Measurements from ENCODE around the gene PFKFB2. TPM values are rescaled to one million over a fixed set of nuclear protein-coding genes. Genes with fewer than 3 reads are reported as not detected.

Gene PFKFB2
- total RNA-seq, 1 donor from 2014 or later, result 10.1 TPM

GRCh38 chr1:207019661-207020060, 33.4 kb upstream of the PFKFB2 start:
- intact Hi-C loops (cut with micrococcal nuclease), result no loop called here
- no peak for TF ChIP-seq CTCF (IDR thresholded peaks at IDR 0.05)
- Mint-ChIP-seq H3K9me3 (no peaks in the 10 kb centered on the region), H3K4me3 (no peak overlapping the region), H3K27ac (no peak overlapping the region), H3K4me1 (no peaks in the 10 kb centered on the region), H3K36me3 (ENCODE audit: low read depth) (no peaks in the 10 kb centered on the region), H3K27me3 (peaks cover 20% of the 10 kb centered on the region)
- POLR2A ChIA-PET, result no interaction called here
- CTCF ChIA-PET, result interaction anchor here (1.4 kb wide), 1 partner anchor 293 kb away, joined by 5 read pairs; no protein-coding TSS in a partner anchor
- no peak for DNase-seq
- ATAC-seq (ENCODE audit: low read depth), result no peak

GRCh38 chr1:207020065-207020708, 32.9 kb upstream of the PFKFB2 start:
- CTCF ChIA-PET, result interaction anchor here (1.4 kb wide), 1 partner anchor 294 kb away, joined by 5 read pairs; no protein-coding TSS in a partner anchor

GRCh38 chr1:207020709-207021107, 32.4 kb upstream of the PFKFB2 start:
- POLR2A ChIA-PET, result interaction anchor here (0.6 kb wide), 1 partner anchor 192 kb away, joined by 3 read pairs; no protein-coding TSS in a partner anchor
- no peak for TF ChIP-seq CTCF (IDR thresholded peaks at IDR 0.05)
- H3K4me3 Mint-ChIP-seq, result no peak overlapping the region
- no peaks in the 10 kb centered on the region for H3K36me3 Mint-ChIP-seq (ENCODE audit: low read depth)
- H3K9me3 Mint-ChIP-seq, result no peaks in the 10 kb centered on the region
- intact Hi-C loops (cut with micrococcal nuclease), result no loop called here
- CTCF ChIA-PET, result interaction anchor here (1.4 kb wide), 1 partner anchor 294 kb away, joined by 5 read pairs; no protein-coding TSS in a partner anchor
- peaks cover 20% of the 10 kb centered on the region for H3K27me3 Mint-ChIP-seq
- no peaks in the 10 kb centered on the region for H3K4me1 Mint-ChIP-seq
- no peak for ATAC-seq (ENCODE audit: low read depth)
- no peak for DNase-seq
- no peak overlapping the region for H3K27ac Mint-ChIP-seq

More at GRCh38 chr1:207020065-207020708, 32.9 kb upstream of the PFKFB2 start:
- Mint-ChIP-seq H3K4me3 (no peak overlapping the region), H3K4me1 (no peaks in the 10 kb centered on the region), H3K27ac (no peak overlapping the region), H3K36me3 (ENCODE audit: low read depth) (no peaks in the 10 kb centered on the region), H3K9me3 (no peaks in the 10 kb centered on the region), H3K27me3 (peaks cover 20% of the 10 kb centered on the region)
- no peak for DNase-seq
- intact Hi-C loops (cut with micrococcal nuclease), result no loop called here
- TF ChIP-seq CTCF (IDR thresholded peaks at IDR 0.05), result no peak
- no peak for ATAC-seq (ENCODE audit: low read depth)
- POLR2A ChIA-PET, result no interaction called here

GRCh38 chr1:207021139-207021861, 31.8 kb upstream of the PFKFB2 start:
- Mint-ChIP-seq H3K27me3 (peaks cover 20% of the 10 kb centered on the region), H3K4me3 (no peak overlapping the region), H3K4me1 (no peaks in the 10 kb centered on the region), H3K36me3 (ENCODE audit: low read depth) (no peaks in the 10 kb centered on the region), H3K27ac (no peak overlapping the region), H3K9me3 (no peaks in the 10 kb centered on the region)
- ATAC-seq (ENCODE audit: low read depth) (no peak), DNase-seq (no peak)
- intact Hi-C loops (cut with micrococcal nuclease), result no loop called here
- ChIA-PET POLR2A (interaction anchor here (0.6 kb wide), 1 partner anchor 193 kb away, joined by 3 read pairs; no protein-coding TSS in a partner anchor), CTCF (no interaction called here)
- no peak for TF ChIP-seq CTCF (IDR thresholded peaks at IDR 0.05)

GRCh38 chr1:207021876-207022596, 31.0 kb upstream of the PFKFB2 start:
- TF ChIP-seq CTCF (IDR thresholded peaks at IDR 0.05), result no peak
- Mint-ChIP-seq H3K4me3 (no peak overlapping the region), H3K27ac (no peak overlapping the region), H3K36me3 (ENCODE audit: low read depth) (no peaks in the 10 kb centered on the region), H3K9me3 (no peaks in the 10 kb centered on the region), H3K27me3 (peaks cover 21% of the 10 kb centered on the region), H3K4me1 (no peaks in the 10 kb centered on the region)
- ATAC-seq (ENCODE audit: low read depth), result no peak
- DNase-seq, result no peak
- ChIA-PET CTCF (no interaction called here), POLR2A (no interaction called here)
- intact Hi-C loops (cut with micrococcal nuclease), result no loop called here

Measured in activated B cell treated with CpG ODN at 0.5 μM for 24 hours (primary cell).